ENCODE data around the gene ZSWIM2. TPM values are rescaled to one million over a fixed set of nuclear protein-coding genes. Genes with fewer than 3 reads are reported as not detected.
"Not testable (repeated sequence)": the region's sequence is repeated elsewhere in the genome, so short reads cannot be mapped to it uniquely, and the experiment has no call there.

The ZSWIM2 gene, protein sequence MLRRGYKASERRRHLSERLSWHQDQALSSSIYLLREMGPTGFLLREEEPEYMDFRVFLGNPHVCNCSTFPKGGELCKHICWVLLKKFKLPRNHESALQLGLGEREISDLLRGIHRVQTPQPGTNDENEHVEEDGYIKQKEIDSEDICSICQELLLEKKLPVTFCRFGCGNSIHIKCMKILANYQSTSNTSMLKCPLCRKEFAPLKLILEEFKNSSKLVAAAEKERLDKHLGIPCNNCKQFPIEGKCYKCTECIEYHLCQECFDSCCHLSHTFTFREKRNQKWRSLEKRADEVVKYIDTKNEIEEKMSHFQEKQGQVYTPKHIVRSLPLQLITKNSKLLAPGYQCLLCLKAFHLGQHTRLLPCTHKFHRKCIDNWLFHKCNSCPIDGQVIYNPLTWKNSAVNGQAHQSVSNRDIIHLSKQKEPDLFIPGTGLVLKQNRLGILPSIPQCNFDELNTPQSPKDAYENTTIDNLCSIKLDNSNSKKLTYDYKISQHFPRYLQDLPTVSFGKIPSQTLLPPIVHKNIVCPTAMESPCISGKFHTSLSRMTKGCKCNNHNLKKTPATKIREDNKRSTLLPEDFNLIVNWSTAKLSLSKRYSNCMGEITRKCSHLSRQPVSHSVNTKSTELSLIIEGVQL
- not detected for total RNA-seq
- polyA plus RNA-seq = under 1 TPM in 1 of 2 donors, not detected in 1; 0.02 TPM

DNA sequence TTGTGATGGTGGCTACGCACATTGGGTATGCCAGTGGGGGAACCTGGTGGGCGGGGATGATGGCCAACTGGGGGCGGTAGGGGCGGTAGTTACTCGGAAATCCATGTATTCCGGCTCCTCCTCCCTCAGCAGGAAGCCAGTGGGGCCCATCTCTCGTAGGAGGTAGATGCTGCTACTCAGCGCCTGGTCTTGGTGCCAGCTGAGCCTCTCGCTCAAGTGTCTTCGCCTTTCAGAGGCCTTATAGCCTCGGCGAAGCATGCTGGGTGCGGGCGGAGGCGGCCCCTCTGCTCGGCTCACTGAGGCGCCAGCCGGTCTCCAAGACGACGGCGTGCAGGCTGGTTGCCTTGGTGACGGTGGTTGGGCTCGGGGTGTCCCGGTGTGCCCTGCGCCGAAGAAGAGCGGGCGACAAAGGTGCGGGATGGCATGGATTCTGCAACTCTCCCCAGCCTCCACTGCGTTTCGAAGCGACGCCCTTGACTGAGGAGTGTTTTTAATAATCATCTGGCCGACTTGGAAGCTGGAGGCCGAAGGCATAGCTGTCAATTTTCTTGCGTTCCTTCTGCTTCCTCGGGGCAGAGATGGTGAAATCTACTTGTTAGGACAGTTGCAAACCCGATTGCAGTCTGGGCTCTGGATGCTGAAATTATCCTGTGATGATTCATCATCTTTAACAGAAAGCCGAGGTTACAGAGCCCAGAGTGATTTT lies at the start of gene ZSWIM2:
Gene ZSWIM2 (minus strand): TSS at position 298 of the 706 bp plus-strand sequence. CDS start 40 bp downstream, at position 258.
- 4% methylated on average over 39 of the region's 39 CpGs for WGBS, 2 donors
- H3K9me3 ChIP-seq = no peaks in the 10 kb centered on the region
- ATAC-seq (peak; percentile 75 to 95 (median 92)), FAIRE-seq (no peak), DNase-seq (peak; percentile 36 to 79 (median 58))
- intact Hi-C loops (cut with DNase I) = no loop called here
- TF ChIP-seq, protein P1, sequence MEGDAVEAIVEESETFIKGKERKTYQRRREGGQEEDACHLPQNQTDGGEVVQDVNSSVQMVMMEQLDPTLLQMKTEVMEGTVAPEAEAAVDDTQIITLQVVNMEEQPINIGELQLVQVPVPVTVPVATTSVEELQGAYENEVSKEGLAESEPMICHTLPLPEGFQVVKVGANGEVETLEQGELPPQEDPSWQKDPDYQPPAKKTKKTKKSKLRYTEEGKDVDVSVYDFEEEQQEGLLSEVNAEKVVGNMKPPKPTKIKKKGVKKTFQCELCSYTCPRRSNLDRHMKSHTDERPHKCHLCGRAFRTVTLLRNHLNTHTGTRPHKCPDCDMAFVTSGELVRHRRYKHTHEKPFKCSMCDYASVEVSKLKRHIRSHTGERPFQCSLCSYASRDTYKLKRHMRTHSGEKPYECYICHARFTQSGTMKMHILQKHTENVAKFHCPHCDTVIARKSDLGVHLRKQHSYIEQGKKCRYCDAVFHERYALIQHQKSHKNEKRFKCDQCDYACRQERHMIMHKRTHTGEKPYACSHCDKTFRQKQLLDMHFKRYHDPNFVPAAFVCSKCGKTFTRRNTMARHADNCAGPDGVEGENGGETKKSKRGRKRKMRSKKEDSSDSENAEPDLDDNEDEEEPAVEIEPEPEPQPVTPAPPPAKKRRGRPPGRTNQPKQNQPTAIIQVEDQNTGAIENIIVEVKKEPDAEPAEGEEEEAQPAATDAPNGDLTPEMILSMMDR (IDR thresholded peaks at IDR 0.05) = no peak
- no peak within 1 kb of the TSS for H3K27ac ChIP-seq
- no peaks in the 10 kb centered on the region for H3K4me1 ChIP-seq
- H3K36me3 ChIP-seq = no peaks in the 10 kb centered on the region
- peaks cover 0 to 7% (median 2%) of the 10 kb centered on the region in 4 donors for H3K27me3 ChIP-seq
- H3K4me3 ChIP-seq = peak within 1 kb of the TSS in 2 of 4 donors; percentile 11 to 33

DNA sequence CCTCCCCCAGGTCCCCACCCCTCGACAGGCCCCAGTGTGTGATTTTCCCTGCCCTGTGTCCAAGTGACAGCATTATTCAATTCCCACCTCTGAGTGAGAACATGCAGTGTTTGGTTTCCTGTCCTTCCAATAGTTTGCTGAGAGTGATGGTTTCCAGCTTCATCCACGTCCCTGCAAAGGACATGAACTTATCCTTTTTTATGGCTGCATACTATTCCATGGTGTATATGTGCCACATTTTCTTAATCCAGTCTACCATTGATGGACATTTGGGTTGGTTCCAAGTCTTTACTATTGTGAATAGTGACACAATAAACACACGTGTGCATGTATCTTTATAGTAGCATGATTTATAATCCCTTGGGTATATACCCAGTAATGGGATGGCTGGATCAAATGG lies 47.2 kb upstream of the ZSWIM2 start:
- WGBS, 2 donors = 50 to 57% methylated on average over 3 of the region's 3 CpGs
- H3K4me1 ChIP-seq; FAIRE-seq; H3K9me3 ChIP-seq; H3K4me3 ChIP-seq; ATAC-seq; H3K27me3 ChIP-seq; H3K27ac ChIP-seq; DNase-seq; H3K36me3 ChIP-seq; intact Hi-C loops (cut with DNase I): not testable (repeated sequence)

DNA sequence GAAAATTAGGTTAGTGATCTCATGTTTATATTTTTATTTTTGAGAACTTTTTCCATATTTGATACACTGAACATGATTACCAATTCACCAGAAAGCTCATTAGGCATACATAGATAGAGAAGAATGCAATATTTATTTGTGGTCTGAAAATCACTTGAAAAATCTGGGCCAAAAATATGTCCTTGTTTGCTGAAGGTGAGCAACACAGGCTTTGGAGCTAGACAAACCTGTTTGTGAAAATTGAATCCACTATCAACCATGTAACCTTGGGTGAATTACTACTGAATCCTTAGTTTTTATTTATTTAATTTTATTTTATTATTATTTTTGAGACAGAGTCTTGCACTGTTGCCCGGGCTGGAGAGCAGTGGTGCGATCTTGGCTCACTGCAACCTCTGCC lies 46.5 kb upstream of the ZSWIM2 start:
- Histone ChIP-seq H3K27ac (no peak overlapping the region), H3K27me3 (no peaks in the 10 kb centered on the region), H3K9me3 (no peaks in the 10 kb centered on the region), H3K4me1 (no peaks in the 10 kb centered on the region), H3K4me3 (no peak overlapping the region), H3K36me3 (no peaks in the 10 kb centered on the region)
- WGBS, 2 donors = 78 to 94% methylated on average over 2 of the region's 2 CpGs
- no peak for ATAC-seq
- no peak for DNase-seq
- TF ChIP-seq, protein P1 (IDR thresholded peaks at IDR 0.05) = no peak
- intact Hi-C loops (cut with DNase I) = no loop called here
- no peak for FAIRE-seq

DNA sequence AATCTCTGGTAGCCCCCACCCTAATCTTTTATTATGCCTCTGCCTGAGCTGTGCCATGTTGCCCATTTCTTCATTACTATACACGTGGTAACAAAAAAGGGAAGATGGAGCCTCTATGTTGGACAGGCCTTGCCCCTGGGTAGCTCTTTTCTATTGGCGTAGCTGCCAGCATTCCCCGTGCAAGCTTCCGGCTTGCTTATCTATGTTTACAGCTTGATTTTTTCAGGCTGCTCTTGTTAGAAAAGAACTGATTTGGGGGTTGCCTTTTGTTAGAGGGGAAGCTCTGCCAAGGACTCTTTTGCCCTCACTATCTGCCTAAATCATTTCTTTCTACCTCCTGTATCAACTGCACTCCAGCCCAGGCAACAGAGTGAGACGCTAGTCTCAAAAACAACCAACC lies 45.5 kb upstream of the ZSWIM2 start:
- H3K4me3 ChIP-seq = no peak overlapping the region
- H3K4me1 ChIP-seq = no peaks in the 10 kb centered on the region
- no peaks in the 10 kb centered on the region for H3K36me3 ChIP-seq
- no peaks in the 10 kb centered on the region for H3K9me3 ChIP-seq
- TF ChIP-seq, protein P1 (IDR thresholded peaks at IDR 0.05) = no peak
- intact Hi-C loops (cut with DNase I) = no loop called here
- no peak for DNase-seq
- ATAC-seq = no peak
- no peak for FAIRE-seq
- no peaks in the 10 kb centered on the region for H3K27me3 ChIP-seq
- no peak overlapping the region for H3K27ac ChIP-seq
- WGBS, 2 donors = 43 to 45% methylated on average over 5 of the region's 5 CpGs

DNA sequence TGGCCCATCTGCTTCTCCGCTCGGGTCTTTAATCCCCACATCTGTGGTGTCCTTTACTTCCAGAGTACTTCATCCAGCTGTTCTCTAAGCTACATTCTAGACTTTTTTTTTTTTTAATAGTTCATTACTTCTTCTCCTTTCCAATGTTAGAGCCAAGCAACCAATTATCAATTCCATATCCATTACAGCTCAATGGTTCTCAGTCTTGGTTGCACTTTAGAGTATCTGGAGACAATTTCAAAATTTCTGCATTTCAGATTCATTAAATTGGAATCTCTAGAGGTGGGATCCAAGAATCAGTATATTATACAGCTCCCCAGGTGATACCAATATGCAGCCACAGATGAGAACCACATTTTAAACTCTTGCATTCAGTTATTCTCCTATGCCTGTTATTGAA lies 43.9 kb upstream of the ZSWIM2 start:
- no peak for ATAC-seq
- no peak for FAIRE-seq
- DNase-seq = no peak
- no peaks in the 10 kb centered on the region for H3K36me3 ChIP-seq
- H3K9me3 ChIP-seq = no peaks in the 10 kb centered on the region
- TF ChIP-seq, protein P1 (IDR thresholded peaks at IDR 0.05) = no peak
- 93 to 100% methylated on average over 2 of the region's 2 CpGs for WGBS, 2 donors
- no peaks in the 10 kb centered on the region for H3K4me1 ChIP-seq
- no peaks in the 10 kb centered on the region for H3K27me3 ChIP-seq
- no peak overlapping the region for H3K27ac ChIP-seq
- H3K4me3 ChIP-seq = no peak overlapping the region
- intact Hi-C loops (cut with DNase I) = no loop called here
